ENCODE measurements around the gene SLC12A8. TPM values are rescaled to one million over a fixed set of nuclear protein-coding genes. Genes with fewer than 3 reads are reported as not detected.

Gene SLC12A8
- total and polyA plus RNA-seq, 2 donors from 2014 or later, result 5.4 to 29.1 TPM

DNA sequence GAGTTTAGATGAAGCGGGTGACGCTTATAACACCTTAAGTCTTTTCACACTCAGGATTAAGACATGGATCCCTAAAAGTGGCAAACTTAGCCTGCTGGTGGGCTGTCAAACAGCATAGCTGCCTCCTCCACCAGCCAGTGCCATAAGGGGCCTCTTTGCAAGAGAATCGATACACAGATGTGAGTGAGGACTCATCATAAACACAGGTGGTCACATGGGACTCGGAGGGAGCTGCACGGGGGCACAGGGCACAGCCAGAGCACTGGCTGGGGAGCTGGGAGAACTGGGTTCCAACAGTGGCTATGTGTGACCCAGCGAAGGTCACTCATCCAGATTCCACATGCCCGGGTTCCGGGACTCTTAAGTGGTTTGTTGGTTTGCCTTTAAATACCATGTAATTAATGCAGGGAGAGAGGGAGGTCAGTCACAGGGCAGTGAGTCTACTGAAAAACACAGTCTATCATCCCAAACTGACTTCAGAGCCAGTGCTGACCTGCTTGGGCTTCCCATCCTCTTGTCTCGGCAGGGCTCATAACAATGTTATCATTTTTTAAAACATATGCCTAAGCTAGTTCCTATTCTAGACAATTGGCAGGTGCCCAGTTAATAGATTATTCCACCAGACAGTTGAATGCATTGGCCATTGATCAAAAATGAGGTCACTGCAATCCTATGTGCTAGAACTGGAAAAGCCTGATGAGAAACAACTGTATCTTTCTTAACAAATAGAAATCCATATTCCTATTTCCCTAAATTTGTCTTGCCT lies 51.8 kb downstream of the SLC12A8 start:
- no peak overlapping the region for H3K4me3 ChIP-seq (ENCODE audit: low read length in 3 of 3)
- no peaks in the 10 kb centered on the region for H3K9me3 ChIP-seq (ENCODE audit: control insufficient read depth in 2 of 3, insufficient read depth in 1 of 3, low read length in 3 of 3)
- intact Hi-C loops (cut with DNase I), result loop anchor here (5.0 kb wide), 1 partner anchor 163 kb away; no protein-coding TSS in a partner anchor
- no peak overlapping the region for H3K9ac ChIP-seq (ENCODE audit: low read length in 3 of 3)
- no peak for FAIRE-seq
- peak overlapping the region; percentile 8 to 18 for H3K27ac ChIP-seq (ENCODE audit: low read depth in 2 of 2, low read length in 2 of 2)
- H3K27me3 ChIP-seq (ENCODE audit: control insufficient read depth, insufficient read depth, low read length), result no peaks in the 10 kb centered on the region
- peaks cover 0 to 8% (median 6%) of the 10 kb centered on the region in 3 donors for H3K4me1 ChIP-seq (ENCODE audit: control insufficient read depth in 2 of 3, insufficient read depth in 2 of 3, low read depth in 1 of 3, low read length in 3 of 3)
- no peaks in the 10 kb centered on the region for H3K36me3 ChIP-seq (ENCODE audit: control insufficient read depth in 2 of 3, insufficient read depth in 3 of 3, low read length in 3 of 3)
- TF ChIP-seq, protein P1, sequence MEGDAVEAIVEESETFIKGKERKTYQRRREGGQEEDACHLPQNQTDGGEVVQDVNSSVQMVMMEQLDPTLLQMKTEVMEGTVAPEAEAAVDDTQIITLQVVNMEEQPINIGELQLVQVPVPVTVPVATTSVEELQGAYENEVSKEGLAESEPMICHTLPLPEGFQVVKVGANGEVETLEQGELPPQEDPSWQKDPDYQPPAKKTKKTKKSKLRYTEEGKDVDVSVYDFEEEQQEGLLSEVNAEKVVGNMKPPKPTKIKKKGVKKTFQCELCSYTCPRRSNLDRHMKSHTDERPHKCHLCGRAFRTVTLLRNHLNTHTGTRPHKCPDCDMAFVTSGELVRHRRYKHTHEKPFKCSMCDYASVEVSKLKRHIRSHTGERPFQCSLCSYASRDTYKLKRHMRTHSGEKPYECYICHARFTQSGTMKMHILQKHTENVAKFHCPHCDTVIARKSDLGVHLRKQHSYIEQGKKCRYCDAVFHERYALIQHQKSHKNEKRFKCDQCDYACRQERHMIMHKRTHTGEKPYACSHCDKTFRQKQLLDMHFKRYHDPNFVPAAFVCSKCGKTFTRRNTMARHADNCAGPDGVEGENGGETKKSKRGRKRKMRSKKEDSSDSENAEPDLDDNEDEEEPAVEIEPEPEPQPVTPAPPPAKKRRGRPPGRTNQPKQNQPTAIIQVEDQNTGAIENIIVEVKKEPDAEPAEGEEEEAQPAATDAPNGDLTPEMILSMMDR (IDR thresholded peaks at IDR 0.05; ENCODE audit: borderline replicate concordance, extremely low read depth, insufficient read depth), result no peak
- peak in 1 of 5 donors; percentile 47 for DNase-seq

- Histone ChIP-seq H3K36me3 (ENCODE audit: control insufficient read depth in 2 of 3, insufficient read depth in 3 of 3, low read length in 3 of 3) (no peaks in the 10 kb centered on the region), H3K9ac (ENCODE audit: low read length in 3 of 3) (no peak overlapping the region), H3K4me1 (ENCODE audit: control insufficient read depth in 2 of 3, insufficient read depth in 2 of 3, low read depth in 1 of 3, low read length in 3 of 3) (peaks cover 0 to 6% (median 2%) of the 10 kb centered on the region in 3 donors), H3K4me3 (ENCODE audit: low read length in 3 of 3) (no peak overlapping the region), H3K9me3 (ENCODE audit: control insufficient read depth in 2 of 3, insufficient read depth in 1 of 3, low read length in 3 of 3) (no peaks in the 10 kb centered on the region), H3K27me3 (ENCODE audit: control insufficient read depth, insufficient read depth, low read length) (no peaks in the 10 kb centered on the region), H3K27ac (ENCODE audit: low read depth in 2 of 2, low read length in 2 of 2) (no peak overlapping the region)
- intact Hi-C loops (cut with DNase I), result no loop called here
- FAIRE-seq (no peak), DNase-seq (peak in 1 of 5 donors; percentile 19)
- TF ChIP-seq, protein P1 (IDR thresholded peaks at IDR 0.05; ENCODE audit: borderline replicate concordance, extremely low read depth, insufficient read depth), result no peak
Observed at GRCh38 chr3:125157183-125157582, 55.4 kb downstream of the SLC12A8 start.

DNA sequence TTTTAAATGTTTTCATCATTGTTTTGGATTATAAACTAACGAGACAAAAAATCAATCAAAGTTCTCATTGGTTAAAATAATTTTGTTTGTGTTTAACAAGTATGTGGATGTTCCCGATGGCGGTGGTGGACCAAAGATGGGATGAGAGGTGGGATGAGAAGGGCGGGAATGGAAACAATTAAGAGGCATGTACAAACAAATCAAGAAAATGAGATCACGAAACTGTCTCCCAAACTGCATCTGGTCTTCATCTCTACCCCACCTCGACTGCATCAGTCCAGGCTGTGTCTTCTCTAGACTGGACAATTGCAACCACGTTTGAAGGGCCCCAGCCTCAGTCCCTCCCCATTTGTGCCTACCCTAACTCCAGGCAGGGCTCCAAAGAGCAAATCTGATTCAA lies 56.1 kb downstream of the SLC12A8 start:
- Histone ChIP-seq H3K27me3 (ENCODE audit: control insufficient read depth, insufficient read depth, low read length) (no peaks in the 10 kb centered on the region), H3K4me3 (ENCODE audit: low read length in 3 of 3) (no peak overlapping the region), H3K9me3 (ENCODE audit: control insufficient read depth in 2 of 3, insufficient read depth in 1 of 3, low read length in 3 of 3) (no peaks in the 10 kb centered on the region), H3K27ac (ENCODE audit: low read depth in 2 of 2, low read length in 2 of 2) (no peak overlapping the region), H3K36me3 (ENCODE audit: control insufficient read depth in 2 of 3, insufficient read depth in 3 of 3, low read length in 3 of 3) (no peaks in the 10 kb centered on the region), H3K9ac (ENCODE audit: low read length in 3 of 3) (no peak overlapping the region), H3K4me1 (ENCODE audit: control insufficient read depth in 2 of 3, insufficient read depth in 2 of 3, low read depth in 1 of 3, low read length in 3 of 3) (peaks cover 0 to 6% (median 0%) of the 10 kb centered on the region in 3 donors)
- TF ChIP-seq, protein P1 (IDR thresholded peaks at IDR 0.05; ENCODE audit: borderline replicate concordance, extremely low read depth, insufficient read depth), result no peak
- DNase-seq, result no peak
- intact Hi-C loops (cut with DNase I), result no loop called here
- FAIRE-seq, result no peak

Measured in kidney (tissue), 14 donors.